Gastrocnemius medialis (tissue), 4 donors: ENCODE results near the gene ERC1.

Experiments used
- POLR2A ChIP-seq, 2 donors: fragments of 450-650 bp; IDR thresholded peaks; one replicate each; pipeline ENCODE4 v1.6.1; 2017; ENCODE audit warnings: antibody characterized with exemption in 2 of 2, mild to moderate bottlenecking in 2 of 2, moderate library complexity in 2 of 2
- TF ChIP-seq, protein P1 (sequence below), 5 experiments: fragments of 450-650 bp in 3 of 5; fragments of 200-600 bp in 2 of 5; sonication (generic) in 2 of 5; IDR thresholded peaks in 4 of 5; conservative IDR thresholded peaks in 1 of 5; 1 replicate in 4 of 5; 2 replicates in 1 of 5; pipeline ENCODE4 v1.5.1; 2016 to 2019; ENCODE audit warnings: antibody characterized with exemption in 5 of 5, mild to moderate bottlenecking in 3 of 5, moderate library complexity in 3 of 5

DNA sequence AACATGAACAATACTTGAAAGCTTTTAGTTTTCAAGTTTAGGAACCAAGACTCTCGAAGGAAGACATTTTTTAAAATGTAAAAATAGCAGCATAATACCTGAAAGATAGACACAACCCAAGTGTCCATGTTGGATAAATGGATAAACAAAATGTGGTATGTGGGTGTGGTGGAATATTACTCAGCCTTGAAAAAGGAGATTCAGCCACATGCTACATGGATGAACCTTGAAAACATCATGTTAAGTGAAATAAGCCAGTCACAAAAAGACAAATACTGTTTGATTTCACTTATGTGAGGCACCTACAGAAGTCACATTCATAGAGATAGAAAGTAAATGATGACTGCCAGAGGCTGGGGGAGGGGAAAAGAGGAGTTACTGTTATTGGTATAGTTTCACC lies 374.7 kb downstream of the ERC1 start:
- TF ChIP-seq, protein P1, sequence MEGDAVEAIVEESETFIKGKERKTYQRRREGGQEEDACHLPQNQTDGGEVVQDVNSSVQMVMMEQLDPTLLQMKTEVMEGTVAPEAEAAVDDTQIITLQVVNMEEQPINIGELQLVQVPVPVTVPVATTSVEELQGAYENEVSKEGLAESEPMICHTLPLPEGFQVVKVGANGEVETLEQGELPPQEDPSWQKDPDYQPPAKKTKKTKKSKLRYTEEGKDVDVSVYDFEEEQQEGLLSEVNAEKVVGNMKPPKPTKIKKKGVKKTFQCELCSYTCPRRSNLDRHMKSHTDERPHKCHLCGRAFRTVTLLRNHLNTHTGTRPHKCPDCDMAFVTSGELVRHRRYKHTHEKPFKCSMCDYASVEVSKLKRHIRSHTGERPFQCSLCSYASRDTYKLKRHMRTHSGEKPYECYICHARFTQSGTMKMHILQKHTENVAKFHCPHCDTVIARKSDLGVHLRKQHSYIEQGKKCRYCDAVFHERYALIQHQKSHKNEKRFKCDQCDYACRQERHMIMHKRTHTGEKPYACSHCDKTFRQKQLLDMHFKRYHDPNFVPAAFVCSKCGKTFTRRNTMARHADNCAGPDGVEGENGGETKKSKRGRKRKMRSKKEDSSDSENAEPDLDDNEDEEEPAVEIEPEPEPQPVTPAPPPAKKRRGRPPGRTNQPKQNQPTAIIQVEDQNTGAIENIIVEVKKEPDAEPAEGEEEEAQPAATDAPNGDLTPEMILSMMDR (IDR thresholded peaks at IDR 0.05 in 4 of 5, conservative IDR thresholded peaks at IDR 0.05 in 1 of 5), result no peak
- no peak for TF ChIP-seq POLR2A (IDR thresholded peaks at IDR 0.05)
